GM10266 (cell line): ENCODE results near the gene VGLL1.
A peak's percentile ranks its signal among the peaks of the same experiment; 100 is the strongest.

Experiments
- DNase-seq: peaks from one replicate; pipeline ENCODE4 v3.0.0; 2012; ENCODE audit errors: extremely low spot score
- TF ChIP-seq, protein P1 (sequence below): IDR thresholded peaks from 2 replicates; pipeline ENCODE4 v1.5.1; 2012; ENCODE audit warnings: mild to moderate bottlenecking, low read depth; ENCODE audit not compliant: control insufficient read depth, insufficient read depth; ENCODE audit errors: missing control alignments

VGLL1 gene

DNA sequence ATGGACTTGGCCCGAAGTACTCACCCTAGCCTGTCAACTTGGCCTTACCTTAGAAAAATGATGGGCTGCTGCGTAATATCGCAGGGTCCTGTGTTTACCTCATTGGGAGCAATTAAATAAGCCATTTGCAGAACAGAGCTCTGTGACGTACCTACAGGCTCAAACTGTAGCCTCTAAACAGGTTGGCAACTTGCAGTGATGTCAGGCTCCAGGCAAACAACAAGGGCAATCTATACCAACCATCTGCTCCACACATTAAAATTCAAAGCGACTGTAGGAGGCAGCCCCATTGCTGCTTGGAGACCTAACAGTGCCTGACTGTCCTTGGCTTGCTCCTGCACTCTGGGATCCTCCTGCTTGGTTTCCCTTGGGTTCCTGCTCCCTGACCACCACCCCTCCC is 17.2 kb downstream of the VGLL1 start:
- DNase-seq = no peak

DNA sequence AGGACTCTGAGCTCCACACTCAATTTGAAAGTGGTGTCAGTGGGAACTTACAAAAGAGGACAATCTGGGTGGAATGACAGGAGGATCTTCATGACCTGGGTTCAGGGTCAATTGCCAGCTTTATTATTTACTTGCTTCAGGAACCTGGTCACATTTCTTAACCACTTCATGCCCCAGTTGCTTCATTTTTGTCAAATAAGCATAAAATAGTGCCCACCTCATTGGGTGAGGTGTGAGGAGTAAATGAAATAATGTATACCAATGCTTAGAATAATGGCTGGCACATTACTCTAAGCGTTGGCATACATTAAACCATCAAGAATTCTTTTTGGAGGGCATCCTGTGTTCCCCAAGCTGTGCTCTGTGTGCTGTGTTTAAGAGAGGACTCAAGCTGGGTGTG is 19.4 kb downstream of the VGLL1 start:
- no peak for DNase-seq
- TF ChIP-seq, protein P1, sequence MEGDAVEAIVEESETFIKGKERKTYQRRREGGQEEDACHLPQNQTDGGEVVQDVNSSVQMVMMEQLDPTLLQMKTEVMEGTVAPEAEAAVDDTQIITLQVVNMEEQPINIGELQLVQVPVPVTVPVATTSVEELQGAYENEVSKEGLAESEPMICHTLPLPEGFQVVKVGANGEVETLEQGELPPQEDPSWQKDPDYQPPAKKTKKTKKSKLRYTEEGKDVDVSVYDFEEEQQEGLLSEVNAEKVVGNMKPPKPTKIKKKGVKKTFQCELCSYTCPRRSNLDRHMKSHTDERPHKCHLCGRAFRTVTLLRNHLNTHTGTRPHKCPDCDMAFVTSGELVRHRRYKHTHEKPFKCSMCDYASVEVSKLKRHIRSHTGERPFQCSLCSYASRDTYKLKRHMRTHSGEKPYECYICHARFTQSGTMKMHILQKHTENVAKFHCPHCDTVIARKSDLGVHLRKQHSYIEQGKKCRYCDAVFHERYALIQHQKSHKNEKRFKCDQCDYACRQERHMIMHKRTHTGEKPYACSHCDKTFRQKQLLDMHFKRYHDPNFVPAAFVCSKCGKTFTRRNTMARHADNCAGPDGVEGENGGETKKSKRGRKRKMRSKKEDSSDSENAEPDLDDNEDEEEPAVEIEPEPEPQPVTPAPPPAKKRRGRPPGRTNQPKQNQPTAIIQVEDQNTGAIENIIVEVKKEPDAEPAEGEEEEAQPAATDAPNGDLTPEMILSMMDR = no peak

More for the DNA sequence above, 17.2 kb downstream of the VGLL1 start:
- TF ChIP-seq, protein P1 = no peak

DNA sequence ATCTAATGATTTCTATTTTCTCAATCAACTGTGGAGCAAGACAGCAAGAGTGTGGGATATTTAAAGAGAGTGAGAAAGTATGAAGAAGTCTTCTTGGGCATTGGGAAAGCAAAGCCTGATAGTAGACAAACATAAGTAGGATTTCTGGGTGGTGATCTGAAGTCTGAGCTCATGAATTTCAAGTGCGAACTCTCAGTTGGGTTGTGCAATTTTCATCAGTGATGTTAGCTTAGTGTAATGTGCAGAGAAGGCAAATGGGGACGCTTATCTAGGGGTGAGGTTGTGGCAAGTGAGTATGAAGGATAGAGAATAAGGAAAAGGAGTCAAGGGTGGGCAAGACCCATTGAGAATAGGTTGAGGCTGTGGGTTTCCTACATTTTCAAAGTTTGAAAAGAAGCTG is 23.7 kb downstream of the VGLL1 start:
- TF ChIP-seq, protein P1 = no peak
- no peak for DNase-seq

DNA sequence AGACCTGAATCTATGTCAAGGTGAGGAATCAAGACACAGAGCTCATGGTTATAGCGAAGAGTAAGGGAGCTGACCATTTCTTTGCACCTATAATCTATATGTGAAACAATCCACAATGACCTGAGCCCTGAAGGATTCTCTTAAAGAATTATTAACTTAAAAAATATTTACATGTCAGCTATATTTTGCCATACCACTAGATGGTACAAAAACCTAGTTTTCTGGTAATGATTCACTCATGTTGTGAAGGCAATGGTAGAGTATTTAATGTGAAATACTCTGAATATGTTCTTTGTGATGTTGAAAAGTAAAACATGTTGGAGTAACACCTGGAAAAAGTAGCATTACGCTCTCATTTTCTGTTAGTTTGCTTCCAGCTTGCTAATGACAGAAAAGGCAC is 40.0 kb downstream of the VGLL1 start:
- no peak for DNase-seq
- TF ChIP-seq, protein P1 = peak; percentile 20

DNA sequence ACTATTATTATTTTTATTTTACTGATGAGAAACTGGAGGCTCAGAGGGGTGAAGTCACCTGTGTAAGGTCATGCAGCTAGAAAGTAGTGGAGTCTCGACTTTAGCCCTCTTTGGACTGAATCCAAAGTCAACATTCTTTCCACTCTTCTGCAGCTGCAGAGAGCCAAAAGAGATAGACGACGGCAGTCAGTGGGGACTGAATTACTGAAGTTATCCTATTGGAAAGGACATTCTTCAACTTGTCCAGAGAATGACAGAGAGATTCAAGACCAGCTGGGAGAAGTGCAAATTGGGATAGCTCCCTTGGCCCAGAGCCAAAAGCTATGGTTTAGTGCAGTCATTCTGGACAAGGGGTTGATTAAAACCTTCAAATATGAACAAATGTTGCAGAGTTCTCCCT is 42.5 kb downstream of the VGLL1 start:
- DNase-seq = no peak
- TF ChIP-seq, protein P1 = no peak

DNA sequence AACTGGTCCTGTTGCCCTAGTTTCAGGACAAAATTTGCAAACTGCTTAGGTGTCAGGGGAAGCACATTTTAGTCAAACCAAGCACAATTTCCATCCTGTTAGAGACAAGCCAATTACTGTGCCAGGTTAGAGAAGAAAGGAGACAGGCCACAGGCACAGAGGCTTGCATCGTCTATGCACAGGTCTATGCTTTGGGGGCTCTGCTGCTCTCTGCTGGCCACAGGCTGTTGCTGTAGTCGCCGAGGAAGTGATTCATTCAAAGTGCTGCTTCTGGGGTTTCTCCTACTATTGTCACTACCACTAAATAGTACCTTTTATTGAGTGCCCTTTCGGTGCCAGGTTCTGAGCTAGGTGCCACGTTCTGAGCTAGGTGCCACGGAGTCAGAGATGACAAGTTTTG is 45.5 kb downstream of the VGLL1 start:
- TF ChIP-seq, protein P1 = peak; percentile 61
- DNase-seq = peak; percentile 29

DNA sequence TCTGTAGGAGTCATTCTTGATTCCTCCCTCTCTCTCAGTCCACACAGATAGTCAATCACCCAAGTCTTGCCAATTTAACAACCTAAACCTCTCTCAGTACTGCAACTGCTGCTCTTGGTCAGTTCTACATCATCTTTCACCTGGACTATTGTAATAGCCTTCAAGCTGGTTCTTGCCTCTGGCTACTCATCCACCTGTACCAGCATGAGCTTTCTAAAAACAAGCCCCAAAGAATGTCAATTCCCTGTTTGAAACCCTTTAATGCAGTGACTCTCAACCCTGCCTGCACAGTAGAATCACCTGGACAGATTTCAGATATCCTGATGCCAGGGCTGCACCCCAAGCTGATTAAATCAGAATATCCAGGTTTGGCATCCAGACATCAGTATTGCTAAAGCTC is 48.3 kb downstream of the VGLL1 start:
- TF ChIP-seq, protein P1 = no peak
- DNase-seq = no peak

DNA sequence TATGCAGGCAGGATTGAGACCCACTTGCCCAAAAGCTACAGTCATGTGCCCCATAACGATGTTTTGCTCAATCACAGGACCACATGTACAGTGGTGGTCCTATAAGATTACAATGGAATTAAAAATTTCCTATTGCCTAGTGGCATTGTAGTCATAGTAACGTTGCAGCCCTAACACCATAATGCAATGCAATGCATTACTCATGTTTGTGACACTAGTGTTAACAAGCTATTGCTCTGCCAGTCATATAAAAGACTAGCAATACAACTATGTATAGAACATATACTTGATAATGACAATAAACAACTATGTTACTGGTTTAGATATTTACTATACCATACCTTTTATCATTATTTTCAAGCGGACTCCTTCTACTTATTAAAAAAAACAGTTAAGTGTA is 50.6 kb downstream of the VGLL1 start:
- no peak for DNase-seq
- TF ChIP-seq, protein P1 = no peak
